PC-3 (cell line): ENCODE data around the gene STAM. TPM values are rescaled to one million over a fixed set of nuclear protein-coding genes. Genes with fewer than 3 reads are reported as not detected.

Source experiments
- ATAC-seq: fragments of 200-7000 bp; cut with Tn5 transposase; 2 replicates; pipeline ENCODE4 v1.9.1; 2020; ENCODE audit warnings: mild to moderate bottlenecking, moderate library complexity
- BruUV-seq: library from RNA; stranded (reverse); fragments of 400-500 nt; replicated peaks from 2 replicates; lab custom pipeline; 2021; lab: Mats Ljungman, UMichigan
- CTCF ChIA-PET: fragments of 300-600 bp; sonication (Branson Sonifier 250); formaldehyde crosslinking; loops from one replicate; lab custom pipeline; 2022; ENCODE audit warnings: antibody characterized with exemption; lab: Charles Lee
- POLR2A ChIA-PET: fragments of 300-600 bp; sonication (Branson Sonifier 250); formaldehyde crosslinking; loops from one replicate; lab custom pipeline; 2022; ENCODE audit warnings: antibody characterized with exemption; ENCODE audit not compliant: unreplicated experiment; lab: Charles Lee
- DNase-seq: peaks from one replicate; pipeline ENCODE4 v3.0.0-alpha.2; 2015
- H2AFZ ChIP-seq: fragments of 300-600 bp; sonication (generic); 2 replicates; pipeline ENCODE4 v1.6.0; 2016; ENCODE audit warnings: antibody characterized with exemption, low read length
- H3F3A ChIP-seq: fragments of 300-600 bp; sonication (generic); one replicate; pipeline ENCODE4 v1.6.0; 2017; ENCODE audit warnings: antibody characterized with exemption, low read length, control low read depth, mild to moderate bottlenecking; ENCODE audit not compliant: unreplicated experiment
- H3K27ac ChIP-seq: fragments of 300-600 bp; sonication (generic); 2 replicates; pipeline ENCODE4 v1.5.1; 2016; ENCODE audit warnings: mild to moderate bottlenecking, low read length
- H3K27me3 ChIP-seq: fragments of 300-600 bp; sonication (generic); 2 replicates; pipeline ENCODE4 v1.6.1; 2016; ENCODE audit warnings: low read length, mixed read lengths
- H3K36me3 ChIP-seq: fragments of 300-600 bp; sonication (generic); 2 replicates; pipeline ENCODE4 v1.6.1; 2016; ENCODE audit warnings: low read depth, mixed run types, low read length, mixed read lengths
- H3K4me1 ChIP-seq: fragments of 300-600 bp; sonication (generic); 2 replicates; pipeline ENCODE4 v1.5.1; 2016; ENCODE audit warnings: low read length; ENCODE audit not compliant: insufficient read depth
- H3K4me2 ChIP-seq: fragments of 300-600 bp; sonication (generic); 2 replicates; pipeline ENCODE4 v1.6.0; 2016; ENCODE audit warnings: low read length
- H3K4me3 ChIP-seq: fragments of 300-600 bp; sonication (generic); 2 replicates; pipeline ENCODE4 v1.5.1; 2016; ENCODE audit warnings: mild to moderate bottlenecking, low read length, mixed read lengths
- H3K79me2 ChIP-seq: fragments of 300-600 bp; sonication (generic); 2 replicates; pipeline ENCODE4 v1.6.1; 2017; ENCODE audit warnings: low read length, mixed read lengths
- H3K9ac ChIP-seq: fragments of 300-600 bp; sonication (generic); 2 replicates; pipeline ENCODE4 v1.6.0; 2016; ENCODE audit warnings: mild to moderate bottlenecking, low read length
- H3K9me2 ChIP-seq: fragments of 300-600 bp; sonication (generic); replicated peaks from 2 replicates; pipeline ENCODE4 v1.6.1; 2016; ENCODE audit warnings: mixed run types, low read length, mixed read lengths
- H3K9me3 ChIP-seq: fragments of 300-600 bp; sonication (generic); 2 replicates; pipeline ENCODE4 v1.6.1; 2016; ENCODE audit warnings: low read length, mixed read lengths
- H4K20me1 ChIP-seq: fragments of 300-600 bp; sonication (generic); 2 replicates; pipeline ENCODE4 v1.6.1; 2016; ENCODE audit warnings: low read length, mixed read lengths
- EZH2 ChIP-seq: fragments of 300-600 bp; sonication (generic); IDR thresholded peaks from one replicate; pipeline ENCODE4 v1.6.1; 2017; ENCODE audit warnings: antibody characterized with exemption, mild to moderate bottlenecking, low read length; ENCODE audit not compliant: unreplicated experiment
- EZH2phosphoT487 ChIP-seq: fragments of 300-600 bp; sonication (generic); IDR thresholded peaks from 2 replicates; pipeline ENCODE4 v1.6.1; 2018; ENCODE audit warnings: mild to moderate bottlenecking, antibody characterized with exemption, low read length, borderline replicate concordance
- intact Hi-C: fragments of 100-400 bp; cut with micrococcal nuclease; formaldehyde crosslinking; loops from 2 replicates; pipeline ENCODE4 v1.9.0; 2023
- total RNA-seq: library from RNA; depleted of rRNA; stranded (reverse); fragments of >200 nt; gene quantifications from 2 replicates; pipeline ENCODE4 v1.2.3, GENCODE V29; 2014
- TF ChIP-seq, protein P1 (sequence below): fragments of 300-600 bp; sonication (generic); conservative IDR thresholded peaks from 2 replicates; pipeline ENCODE4 v1.5.1; 2017; ENCODE audit warnings: antibody characterized with exemption, low read depth, mild to moderate bottlenecking, low read length

The STAM gene
- total RNA-seq, 1 experiment from 2014 or later, result 7.8 TPM

DNA sequence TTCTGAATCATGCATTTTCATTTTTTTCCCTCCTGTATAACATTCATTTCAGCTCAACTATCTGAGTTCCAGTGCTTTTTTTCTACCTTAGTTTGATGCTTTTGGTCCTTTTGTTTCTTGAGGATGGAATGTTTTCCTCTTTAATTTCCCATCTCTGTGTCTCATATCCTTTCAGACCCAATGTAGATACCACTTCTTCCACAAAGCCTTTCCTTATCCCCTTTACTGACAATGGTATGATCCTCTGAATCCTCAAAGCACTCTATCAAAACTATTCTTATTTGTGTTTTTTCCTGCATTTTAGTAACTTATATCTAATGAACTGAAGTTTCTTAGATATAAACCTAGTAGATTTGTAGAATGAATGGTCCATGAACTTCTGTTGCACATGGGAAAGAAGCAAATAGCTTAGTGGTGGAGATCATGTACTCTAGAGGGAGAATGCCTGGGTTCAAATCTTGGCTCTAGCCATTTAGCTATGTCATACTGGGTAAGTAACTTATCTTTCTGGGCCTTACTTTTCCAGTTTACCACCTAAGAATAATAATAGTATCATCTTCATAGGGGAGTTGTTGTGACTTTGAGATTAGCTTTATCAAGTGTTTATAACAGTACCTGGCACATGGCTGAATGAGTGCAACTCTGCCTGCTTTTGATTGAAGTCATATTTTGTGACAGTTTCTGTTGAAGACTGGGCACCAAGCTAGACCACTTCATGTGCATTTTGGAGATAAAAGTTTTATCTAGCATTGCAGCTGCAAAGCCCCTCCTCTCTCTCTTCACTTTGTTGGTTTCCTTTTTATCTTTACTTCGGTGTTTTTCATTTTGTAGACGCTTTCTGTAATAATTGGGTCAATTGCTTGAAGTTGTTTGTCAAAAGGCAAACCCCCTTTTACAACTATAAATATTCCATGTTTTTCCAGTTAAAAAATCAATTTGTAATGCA is 18.5 kb downstream of the STAM start:
- H3K4me2 ChIP-seq, result no peak overlapping the region

DNA sequence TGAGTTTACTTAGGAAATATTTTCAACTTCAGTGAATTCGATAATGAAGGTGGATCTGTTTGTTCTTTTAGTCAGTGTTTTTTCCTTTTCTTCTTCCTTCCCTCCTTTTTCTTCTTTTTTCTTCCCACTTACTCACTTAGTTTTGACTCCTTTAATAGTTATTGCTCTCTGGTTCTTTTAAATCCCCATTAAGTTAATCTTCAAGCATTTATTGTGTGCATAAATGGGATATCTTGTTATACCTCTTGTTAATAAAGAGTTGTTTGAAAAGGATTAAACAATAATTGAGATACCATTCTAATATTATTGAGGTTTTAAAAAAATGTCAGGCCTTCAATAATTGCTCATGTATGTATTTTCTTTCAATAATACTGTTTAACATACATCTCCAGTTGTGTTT is 19.5 kb downstream of the STAM start:
- ATAC-seq, result no peak
- Histone ChIP-seq H3K27ac (no peak overlapping the region), H3K36me3 (no peaks in the 10 kb centered on the region), H2AFZ (no peak overlapping the region), H3K4me2 (no peak overlapping the region), H3K4me1 (peaks cover 11% of the 10 kb centered on the region; the same call in 1 of the 2 replicates), H3K9ac (no peak overlapping the region), H3K9me2 (no peaks in the 10 kb centered on the region), H3K4me3 (no peak overlapping the region), H3K27me3 (no peaks in the 10 kb centered on the region), H3F3A (no peaks in the 10 kb centered on the region), H3K9me3 (no peaks in the 10 kb centered on the region), H4K20me1 (no peaks in the 10 kb centered on the region), H3K79me2 (peaks cover 50% of the 10 kb centered on the region)
- CTCF ChIA-PET, result no interaction called here
- POLR2A ChIA-PET, result no interaction called here
- TF ChIP-seq EZH2 (no peak), EZH2phosphoT487 (no peak)
- TF ChIP-seq, protein P1, sequence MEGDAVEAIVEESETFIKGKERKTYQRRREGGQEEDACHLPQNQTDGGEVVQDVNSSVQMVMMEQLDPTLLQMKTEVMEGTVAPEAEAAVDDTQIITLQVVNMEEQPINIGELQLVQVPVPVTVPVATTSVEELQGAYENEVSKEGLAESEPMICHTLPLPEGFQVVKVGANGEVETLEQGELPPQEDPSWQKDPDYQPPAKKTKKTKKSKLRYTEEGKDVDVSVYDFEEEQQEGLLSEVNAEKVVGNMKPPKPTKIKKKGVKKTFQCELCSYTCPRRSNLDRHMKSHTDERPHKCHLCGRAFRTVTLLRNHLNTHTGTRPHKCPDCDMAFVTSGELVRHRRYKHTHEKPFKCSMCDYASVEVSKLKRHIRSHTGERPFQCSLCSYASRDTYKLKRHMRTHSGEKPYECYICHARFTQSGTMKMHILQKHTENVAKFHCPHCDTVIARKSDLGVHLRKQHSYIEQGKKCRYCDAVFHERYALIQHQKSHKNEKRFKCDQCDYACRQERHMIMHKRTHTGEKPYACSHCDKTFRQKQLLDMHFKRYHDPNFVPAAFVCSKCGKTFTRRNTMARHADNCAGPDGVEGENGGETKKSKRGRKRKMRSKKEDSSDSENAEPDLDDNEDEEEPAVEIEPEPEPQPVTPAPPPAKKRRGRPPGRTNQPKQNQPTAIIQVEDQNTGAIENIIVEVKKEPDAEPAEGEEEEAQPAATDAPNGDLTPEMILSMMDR, result no peak
- BruUV-seq, result no TSS peak
- DNase-seq, result no peak
- intact Hi-C loops, result no loop called here

More for the DNA sequence above, 18.5 kb downstream of the STAM start:
- ATAC-seq (no peak), DNase-seq (no peak)
- ChIA-PET CTCF (no interaction called here), POLR2A (no interaction called here)
- Histone ChIP-seq H3K9me3 (no peaks in the 10 kb centered on the region), H3F3A (no peaks in the 10 kb centered on the region), H3K4me3 (no peak overlapping the region), H4K20me1 (no peaks in the 10 kb centered on the region), H3K27me3 (no peaks in the 10 kb centered on the region), H2AFZ (no peak overlapping the region), H3K79me2 (peaks cover 50% of the 10 kb centered on the region), H3K27ac (no peak overlapping the region), H3K9ac (no peak overlapping the region), H3K36me3 (no peaks in the 10 kb centered on the region), H3K4me1 (peaks cover 11% of the 10 kb centered on the region; the same call in 1 of the 2 replicates), H3K9me2 (no peaks in the 10 kb centered on the region)
- no TSS peak for BruUV-seq
- TF ChIP-seq EZH2phosphoT487, result no peak
- TF ChIP-seq, protein P1, result no peak
- intact Hi-C loops, result no loop called here

DNA sequence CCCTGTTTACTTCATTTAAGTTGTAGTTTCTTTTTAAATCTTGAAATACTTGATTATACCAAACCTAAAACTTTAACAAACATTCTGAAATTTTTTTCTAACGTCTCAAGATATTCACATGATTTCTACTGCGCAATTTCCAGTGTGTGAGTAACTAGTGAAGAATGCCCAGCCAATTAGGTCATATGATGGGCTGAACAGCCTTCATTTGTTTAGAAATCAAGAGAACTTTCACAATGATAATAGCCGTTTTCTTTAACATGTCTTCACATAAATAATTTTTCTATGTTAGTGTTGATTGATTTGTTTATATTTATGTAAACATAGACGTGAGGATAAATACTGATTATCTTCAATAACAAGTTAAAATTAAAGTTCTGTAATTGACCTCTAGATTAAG is 21.8 kb downstream of the STAM start:
- Histone ChIP-seq H3K79me2 (peaks cover 55% of the 10 kb centered on the region), H3K4me2 (peak overlapping the region; percentile 56), H3K27me3 (no peaks in the 10 kb centered on the region), H3F3A (no peaks in the 10 kb centered on the region), H3K4me1 (peaks cover 11% of the 10 kb centered on the region; the same call in 1 of the 2 replicates), H2AFZ (no peak overlapping the region), H3K9me3 (no peaks in the 10 kb centered on the region), H3K9me2 (no peaks in the 10 kb centered on the region), H3K36me3 (no peaks in the 10 kb centered on the region), H4K20me1 (no peaks in the 10 kb centered on the region), H3K9ac (peak overlapping the region; percentile 20; the same call in 1 of the 2 replicates), H3K27ac (peak overlapping the region; percentile 29), H3K4me3 (peak overlapping the region; percentile 15; the same call in 1 of the 2 replicates)
- ChIA-PET POLR2A (interaction anchor here (0.7 kb wide), 1 partner anchor 49 kb away, joined by 3 read pairs; the partner anchor contains the start of gene HACD1), CTCF (no interaction called here)
- ATAC-seq (peak; percentile 57), DNase-seq (peak; percentile 53)
- intact Hi-C loops, result no loop called here
- BruUV-seq, result no TSS peak
- no peak for TF ChIP-seq EZH2phosphoT487
